Ectodermal cell (in vitro differentiated cells): ENCODE data around the gene CENPU.

Experiments
- H3K27ac ChIP-seq: 2 replicates; pipeline ENCODE4 v1.7.0; 2013; ENCODE audit warnings: mild to moderate bottlenecking, low read depth, low read length; ENCODE audit not compliant: insufficient read depth, poor library complexity, severe bottlenecking
- H3K27me3 ChIP-seq: 2 replicates; pipeline ENCODE4 v1.7.0; 2013; ENCODE audit warnings: mild to moderate bottlenecking, low read length; ENCODE audit not compliant: insufficient read depth, control insufficient read depth, poor library complexity, severe bottlenecking
- H3K36me3 ChIP-seq: one replicate; pipeline ENCODE4 v1.7.0; 2013; ENCODE audit warnings: low read length; ENCODE audit not compliant: control insufficient read depth, insufficient read depth
- H3K4me1 ChIP-seq: one replicate; pipeline ENCODE4 v1.7.0; 2013; ENCODE audit warnings: low read length; ENCODE audit not compliant: control insufficient read depth, insufficient read depth
- H3K4me3 ChIP-seq: 2 replicates; pipeline ENCODE4 v1.7.0; 2013; ENCODE audit warnings: low read depth, low read length, control low read depth; ENCODE audit not compliant: insufficient read depth
- H3K9me3 ChIP-seq: 2 replicates; pipeline ENCODE4 v1.7.0; 2013; ENCODE audit warnings: mild to moderate bottlenecking, low read length, moderate library complexity; ENCODE audit not compliant: control insufficient read depth
- WGBS, 2 experiments: methylation state at CpG; one replicate each; pipeline ENCODE4 v1.1.7; 2013; ENCODE audit warnings: missing lambda C conversion rate in 2 of 2; 5-methylcytosine and 5-hydroxymethylcytosine counted together

The CENPU gene

GRCh38 chr4:184647266-184648053 is 86.4 kb downstream of the CENPU start:
- 64 to 81% methylated on average over 5 to 7 of the region's 7 CpGs for WGBS, 2 experiments
- H3K27ac ChIP-seq: no peak overlapping the region

GRCh38 chr4:184645904-184646610 is 87.8 kb downstream of the CENPU start:
- no peaks in the 10 kb centered on the region for H3K9me3 ChIP-seq
- no peaks in the 10 kb centered on the region for H3K36me3 ChIP-seq
- no peaks in the 10 kb centered on the region for H3K27me3 ChIP-seq
- WGBS, 2 experiments: 85 to 94% methylated on average over 6 of the region's 6 CpGs
- no peak overlapping the region for H3K4me3 ChIP-seq
- no peak overlapping the region for H3K27ac ChIP-seq
- H3K4me1 ChIP-seq: peaks cover 17% of the 10 kb centered on the region

More at GRCh38 chr4:184647266-184648053, 86.4 kb downstream of the CENPU start:
- Histone ChIP-seq H3K36me3 (no peaks in the 10 kb centered on the region), H3K27me3 (no peaks in the 10 kb centered on the region), H3K9me3 (no peaks in the 10 kb centered on the region), H3K4me3 (peak overlapping the region; percentile 83), H3K4me1 (peaks cover 17% of the 10 kb centered on the region)

- H3K9me3 ChIP-seq: no peaks in the 10 kb centered on the region
- H3K4me1 ChIP-seq: peaks cover 17% of the 10 kb centered on the region
- WGBS, 2 experiments: 62 to 66% methylated on average over 6 to 7 of the region's 9 CpGs
- H3K27me3 ChIP-seq: no peaks in the 10 kb centered on the region
- H3K4me3 ChIP-seq: no peak overlapping the region
- no peaks in the 10 kb centered on the region for H3K36me3 ChIP-seq
- no peak overlapping the region for H3K27ac ChIP-seq
Measured at GRCh38 chr4:184644553-184645307, 89.2 kb downstream of the CENPU start.
